Astrocyte (in vitro differentiated cells and primary cell): ENCODE results near the gene KDM7A. TPM values are rescaled to one million over a fixed set of nuclear protein-coding genes. Genes with fewer than 3 reads are reported as not detected.

ENCODE experiments used
- DNase-seq: peaks from one replicate; pipeline ENCODE4 v3.0.0-alpha.2; 2010; ENCODE audit warnings: low read depth
- FAIRE-seq: peaks from 2 replicates; lab custom pipeline; 2011; peaks lifted over from hg19 to GRCh38; lab: Jason Lieb, UNC
- H2AFZ ChIP-seq: 2 replicates; pipeline ENCODE4 v1.6.0; 2012; ENCODE audit warnings: low read depth, low read length, inconsistent platforms
- H3K27ac ChIP-seq: 2 replicates; pipeline ENCODE4 v1.5.1; 2011; ENCODE audit warnings: low read depth, low read length, inconsistent platforms
- H3K27me3 ChIP-seq: 2 replicates; pipeline ENCODE4 v1.6.0; 2011; ENCODE audit warnings: low read length, inconsistent platforms; ENCODE audit not compliant: insufficient read depth
- H3K36me3 ChIP-seq: 2 replicates; pipeline ENCODE4 v1.5.1; 2011; ENCODE audit warnings: low read length, inconsistent platforms; ENCODE audit not compliant: insufficient read depth
- H3K4me1 ChIP-seq: 2 replicates; pipeline ENCODE4 v1.5.1; 2011; ENCODE audit warnings: low read length, inconsistent platforms; ENCODE audit not compliant: insufficient read depth
- H3K4me2 ChIP-seq: 2 replicates; pipeline ENCODE4 v1.6.0; 2012; ENCODE audit warnings: low read length, inconsistent platforms
- H3K4me3 ChIP-seq: 2 replicates; pipeline ENCODE4 v1.5.1; 2011; ENCODE audit warnings: low read depth, mild to moderate bottlenecking, low read length, inconsistent platforms; ENCODE audit not compliant: insufficient read depth
- H3K79me2 ChIP-seq: 2 replicates; pipeline ENCODE4 v1.6.0; 2012; ENCODE audit warnings: mild to moderate bottlenecking, low read length, inconsistent platforms; ENCODE audit not compliant: insufficient read depth
- H3K9ac ChIP-seq: 2 replicates; pipeline ENCODE4 v1.6.0; 2012; ENCODE audit warnings: mild to moderate bottlenecking, low read length, inconsistent platforms
- H3K9me3 ChIP-seq: 2 replicates; pipeline ENCODE4 v1.5.1; 2012; ENCODE audit warnings: low read depth, mild to moderate bottlenecking, low read length, inconsistent platforms; ENCODE audit not compliant: insufficient read depth
- H4K20me1 ChIP-seq: 2 replicates; pipeline ENCODE4 v1.6.0; 2012; ENCODE audit warnings: low read length, inconsistent platforms; ENCODE audit not compliant: insufficient read depth
- H3K27ac Mint-ChIP-seq: one replicate; pipeline ENCODE4 v1.8.0; 2021; ENCODE audit warnings: mild to moderate bottlenecking, mixed read lengths; ENCODE audit not compliant: unreplicated experiment
- H3K27me3 Mint-ChIP-seq: one replicate; pipeline ENCODE4 v1.8.0; 2021; ENCODE audit warnings: low read depth, mixed read lengths; ENCODE audit not compliant: unreplicated experiment
- H3K36me3 Mint-ChIP-seq: one replicate; pipeline ENCODE4 v1.8.0; 2021; ENCODE audit warnings: low read depth, mixed read lengths; ENCODE audit not compliant: unreplicated experiment
- H3K4me1 Mint-ChIP-seq: one replicate; pipeline ENCODE4 v1.8.0; 2021; ENCODE audit warnings: low read depth, mixed read lengths; ENCODE audit not compliant: unreplicated experiment
- H3K4me3 Mint-ChIP-seq: one replicate; pipeline ENCODE4 v1.8.0; 2021; ENCODE audit warnings: mild to moderate bottlenecking, moderate library complexity, mixed read lengths; ENCODE audit not compliant: unreplicated experiment
- H3K9me3 Mint-ChIP-seq: one replicate; pipeline ENCODE4 v1.8.0; 2021; ENCODE audit warnings: mild to moderate bottlenecking, mixed read lengths; ENCODE audit not compliant: unreplicated experiment
- EZH2 ChIP-seq: IDR thresholded peaks from 2 replicates; pipeline ENCODE4 v1.6.1; 2012; ENCODE audit warnings: mild to moderate bottlenecking, low read length, inconsistent platforms; ENCODE audit not compliant: insufficient read depth
- total RNA-seq: library from RNA; stranded (reverse); gene quantifications from 2 replicates; pipeline ENCODE4 v1.2.1, GENCODE V29; 2021
- TF ChIP-seq, protein P1 (sequence below): IDR thresholded peaks from 2 replicates; pipeline ENCODE4 v1.5.1; 2011; ENCODE audit warnings: low read depth, mild to moderate bottlenecking, inconsistent platforms, low read length, moderate library complexity; ENCODE audit not compliant: insufficient read depth

Gene KDM7A
- total RNA-seq, 1 donor from 2014 or later: 5.4 TPM

DNA sequence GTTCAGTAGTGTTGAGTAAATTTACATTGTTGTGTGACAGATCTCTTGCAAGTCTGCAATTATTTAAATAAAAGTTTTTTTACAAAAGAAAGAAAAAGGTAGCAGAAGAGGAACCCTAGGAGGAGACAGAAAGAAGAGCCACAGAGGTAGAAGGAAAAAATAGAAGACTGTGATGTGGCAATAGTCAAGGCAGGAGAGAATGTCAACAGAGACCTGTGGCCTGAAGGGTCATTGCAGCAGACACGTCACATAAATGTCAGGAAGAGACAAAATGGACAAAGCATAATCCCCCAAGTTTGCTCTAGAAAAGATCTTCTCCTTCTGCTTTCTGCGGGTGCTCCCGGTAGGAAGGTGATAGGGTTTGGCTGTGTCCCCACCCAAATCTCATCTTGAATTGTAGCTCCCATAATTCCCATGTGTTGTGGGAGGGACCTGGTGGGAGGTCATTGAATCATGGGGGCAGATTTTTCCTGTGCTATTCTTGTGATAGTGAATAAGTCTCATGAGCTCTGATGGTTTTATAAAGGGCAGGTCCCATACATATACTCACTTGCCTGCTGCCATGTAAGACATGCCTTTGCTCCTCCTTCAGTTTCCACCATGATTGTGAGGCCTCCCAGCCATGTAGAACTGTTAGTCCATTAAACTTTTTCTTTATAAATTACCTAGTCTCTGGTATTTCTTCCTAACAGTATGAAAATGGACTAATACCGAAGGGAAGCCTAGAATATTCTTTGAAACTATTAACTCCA, 41.1 kb upstream of the KDM7A start:
- no peak for DNase-seq
- Histone ChIP-seq H3K36me3 (no peaks in the 10 kb centered on the region), H3K4me1 (no peaks in the 10 kb centered on the region), H3K4me3 (no peak overlapping the region), H3K9me3 (no peaks in the 10 kb centered on the region), H3K27me3 (peaks cover 4% of the 10 kb centered on the region), H3K79me2 (no peaks in the 10 kb centered on the region), H3K4me2 (no peak overlapping the region), H3K27ac (no peak overlapping the region), H2AFZ (no peak overlapping the region), H3K9ac (no peak overlapping the region), H4K20me1 (no peaks in the 10 kb centered on the region)
- FAIRE-seq: no peak
- Mint-ChIP-seq H3K4me3 (no peak overlapping the region), H3K27ac (no peak overlapping the region), H3K27me3 (peaks cover 21% of the 10 kb centered on the region), H3K9me3 (peaks cover 13% of the 10 kb centered on the region), H3K36me3 (no peaks in the 10 kb centered on the region), H3K4me1 (no peaks in the 10 kb centered on the region)
- TF ChIP-seq, protein P1, sequence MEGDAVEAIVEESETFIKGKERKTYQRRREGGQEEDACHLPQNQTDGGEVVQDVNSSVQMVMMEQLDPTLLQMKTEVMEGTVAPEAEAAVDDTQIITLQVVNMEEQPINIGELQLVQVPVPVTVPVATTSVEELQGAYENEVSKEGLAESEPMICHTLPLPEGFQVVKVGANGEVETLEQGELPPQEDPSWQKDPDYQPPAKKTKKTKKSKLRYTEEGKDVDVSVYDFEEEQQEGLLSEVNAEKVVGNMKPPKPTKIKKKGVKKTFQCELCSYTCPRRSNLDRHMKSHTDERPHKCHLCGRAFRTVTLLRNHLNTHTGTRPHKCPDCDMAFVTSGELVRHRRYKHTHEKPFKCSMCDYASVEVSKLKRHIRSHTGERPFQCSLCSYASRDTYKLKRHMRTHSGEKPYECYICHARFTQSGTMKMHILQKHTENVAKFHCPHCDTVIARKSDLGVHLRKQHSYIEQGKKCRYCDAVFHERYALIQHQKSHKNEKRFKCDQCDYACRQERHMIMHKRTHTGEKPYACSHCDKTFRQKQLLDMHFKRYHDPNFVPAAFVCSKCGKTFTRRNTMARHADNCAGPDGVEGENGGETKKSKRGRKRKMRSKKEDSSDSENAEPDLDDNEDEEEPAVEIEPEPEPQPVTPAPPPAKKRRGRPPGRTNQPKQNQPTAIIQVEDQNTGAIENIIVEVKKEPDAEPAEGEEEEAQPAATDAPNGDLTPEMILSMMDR: no peak
- no peak for TF ChIP-seq EZH2

DNA sequence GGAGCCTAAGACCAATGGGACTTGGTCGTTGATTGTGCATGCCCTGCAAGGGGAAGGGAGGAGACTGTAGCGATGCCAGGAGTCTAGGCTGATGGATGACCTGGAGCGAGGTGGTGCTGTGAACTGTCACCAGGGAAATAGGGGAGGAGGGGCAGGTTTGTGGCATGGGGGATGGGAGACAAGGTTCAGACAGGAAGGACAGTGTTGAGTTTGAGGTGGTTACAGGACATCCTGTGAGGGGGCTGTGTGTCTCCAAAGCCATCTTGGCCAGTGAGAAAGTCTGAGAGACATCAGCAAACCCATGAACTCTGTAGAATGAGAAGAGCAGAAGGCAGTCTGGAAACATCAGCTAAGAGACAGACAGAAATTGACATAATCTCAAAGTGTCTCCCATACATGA, 38.5 kb upstream of the KDM7A start:
- Histone ChIP-seq H3K27me3 (no peaks in the 10 kb centered on the region), H4K20me1 (no peaks in the 10 kb centered on the region), H2AFZ (no peak overlapping the region), H3K79me2 (no peaks in the 10 kb centered on the region), H3K9me3 (no peaks in the 10 kb centered on the region), H3K36me3 (no peaks in the 10 kb centered on the region), H3K4me2 (no peak overlapping the region), H3K9ac (no peak overlapping the region), H3K4me3 (no peak overlapping the region), H3K27ac (no peak overlapping the region), H3K4me1 (no peaks in the 10 kb centered on the region)
- H3K4me1 Mint-ChIP-seq: no peaks in the 10 kb centered on the region
- H3K36me3 Mint-ChIP-seq: no peaks in the 10 kb centered on the region
- no peak overlapping the region for H3K4me3 Mint-ChIP-seq
- no peak for DNase-seq
- FAIRE-seq: no peak
- peaks cover 30% of the 10 kb centered on the region for H3K27me3 Mint-ChIP-seq
- TF ChIP-seq, protein P1: no peak
- H3K27ac Mint-ChIP-seq: no peak overlapping the region
- peaks cover 13% of the 10 kb centered on the region for H3K9me3 Mint-ChIP-seq

DNA sequence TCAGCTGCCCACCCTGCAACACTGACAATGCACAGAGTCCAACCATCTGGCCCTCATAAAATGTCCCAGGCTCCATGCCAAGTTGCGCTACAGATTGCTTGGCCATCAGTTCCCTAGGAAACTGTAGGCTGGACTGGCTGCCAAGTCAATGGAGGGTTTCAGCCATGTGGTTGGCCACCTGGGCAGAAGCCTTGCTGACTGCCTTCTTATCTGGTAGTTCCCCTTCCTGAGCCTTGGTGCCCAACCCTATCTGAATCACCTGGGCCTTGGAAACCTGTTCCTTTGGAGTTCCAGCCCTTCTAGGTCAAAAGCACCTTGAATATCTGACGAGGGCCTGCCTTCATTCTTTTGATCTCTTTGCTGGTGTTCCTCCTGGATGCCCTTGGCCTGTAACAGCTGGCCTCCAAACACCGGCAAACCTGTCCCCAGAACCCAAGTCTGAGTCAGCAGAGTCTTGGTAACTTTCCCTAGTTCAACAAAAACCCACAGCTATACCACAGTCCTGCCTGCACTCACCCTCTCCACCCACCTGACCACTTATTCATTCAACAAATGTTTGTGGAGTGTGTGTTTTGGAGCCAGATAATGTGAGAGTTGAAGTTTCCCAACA, 37.4 kb upstream of the KDM7A start:
- Mint-ChIP-seq H3K36me3 (no peaks in the 10 kb centered on the region), H3K27me3 (peaks cover 38% of the 10 kb centered on the region), H3K4me1 (no peaks in the 10 kb centered on the region), H3K9me3 (peaks cover 13% of the 10 kb centered on the region), H3K4me3 (no peak overlapping the region), H3K27ac (no peak overlapping the region)
- DNase-seq: peak; percentile 75
- Histone ChIP-seq H3K27ac (no peak overlapping the region), H3K4me1 (no peaks in the 10 kb centered on the region), H3K9ac (no peak overlapping the region), H2AFZ (no peak overlapping the region), H3K79me2 (no peaks in the 10 kb centered on the region), H3K9me3 (no peaks in the 10 kb centered on the region), H3K4me2 (no peak overlapping the region), H3K36me3 (no peaks in the 10 kb centered on the region), H4K20me1 (no peaks in the 10 kb centered on the region), H3K27me3 (no peaks in the 10 kb centered on the region), H3K4me3 (no peak overlapping the region)
- FAIRE-seq: no peak
- TF ChIP-seq, protein P1: no peak
- TF ChIP-seq EZH2: no peak
